GM18511 (cell line): ENCODE results near the gene VOPP1.
"Not testable (repeated sequence)": the region's sequence is repeated elsewhere in the genome, so short reads cannot be mapped to it uniquely, and the experiment has no call there.

Experiments
- ATAC-seq: cut with Tn5 transposase; IDR thresholded peaks from one replicate; pipeline ENCODE4 v1.9.1; 2021; ENCODE audit warnings: mild to moderate bottlenecking, moderate library complexity; ENCODE audit not compliant: unreplicated experiment

VOPP1 gene

DNA sequence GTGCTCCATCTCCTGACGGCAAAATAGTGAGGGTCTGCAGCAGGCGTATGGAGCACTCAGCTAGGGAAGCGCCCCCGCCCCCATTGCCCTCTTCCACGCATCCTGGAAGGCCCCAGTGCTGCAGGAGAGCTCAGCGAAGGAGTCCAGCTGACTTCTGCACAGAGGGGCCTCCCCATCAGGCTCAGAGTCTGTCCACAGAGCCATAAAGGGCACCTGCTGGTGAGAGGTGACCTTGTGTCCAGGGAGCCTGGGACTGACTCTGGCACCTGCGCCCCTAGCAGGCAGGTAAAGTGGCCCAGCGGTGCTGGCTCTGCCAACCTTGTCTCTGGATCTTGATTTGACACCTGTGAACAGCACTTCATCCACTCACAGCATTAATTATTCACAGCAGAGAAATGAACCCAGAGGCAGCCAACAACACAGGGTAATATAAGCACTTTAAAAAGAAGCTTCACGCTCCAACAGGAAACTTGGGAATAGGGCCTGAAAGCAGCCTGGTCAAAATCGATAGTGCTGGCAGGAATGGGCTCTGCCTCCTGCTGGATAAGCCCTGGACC, 59.6 kb downstream of the VOPP1 start:
- ATAC-seq, result no peak

DNA sequence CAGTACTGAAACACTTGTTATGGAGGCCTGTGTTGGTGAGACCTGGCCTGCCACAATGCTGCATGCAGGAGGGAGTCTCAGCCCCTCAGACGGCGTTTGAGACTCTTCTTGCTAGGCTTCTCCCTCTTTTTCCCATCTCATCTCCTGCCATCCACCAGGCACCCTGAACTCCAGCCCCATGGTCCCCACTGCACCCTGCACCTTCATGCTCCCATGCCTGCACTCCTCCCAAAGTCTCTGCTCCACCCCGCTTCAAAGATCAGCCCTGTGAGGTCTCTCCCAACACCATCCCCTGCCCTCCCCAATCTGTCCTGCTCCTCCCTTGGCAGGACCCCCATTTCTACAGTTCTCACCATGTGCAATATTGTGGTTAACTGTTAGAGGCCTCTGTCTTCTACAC, 61.7 kb downstream of the VOPP1 start:
- no peak for ATAC-seq

DNA sequence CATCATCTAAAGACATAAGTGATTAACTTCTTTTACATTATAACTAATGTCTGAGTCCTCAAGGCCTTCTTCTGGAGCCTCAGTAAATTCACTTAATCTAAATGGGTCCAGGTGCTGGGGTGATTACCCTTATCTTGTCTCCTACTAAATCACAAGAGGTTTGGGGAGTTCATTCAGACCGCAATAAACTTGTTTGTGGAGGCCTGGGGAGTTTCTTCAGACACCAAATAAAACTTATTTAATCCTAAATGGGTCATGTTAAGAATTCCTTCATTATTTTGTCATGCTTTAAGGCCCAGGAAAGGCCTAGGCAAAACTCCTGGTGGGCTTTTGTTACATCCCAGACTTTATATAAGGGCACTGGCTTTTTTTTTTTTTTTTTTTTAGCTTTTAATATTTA, 62.1 kb downstream of the VOPP1 start:
- ATAC-seq, result not testable (repeated sequence)

DNA sequence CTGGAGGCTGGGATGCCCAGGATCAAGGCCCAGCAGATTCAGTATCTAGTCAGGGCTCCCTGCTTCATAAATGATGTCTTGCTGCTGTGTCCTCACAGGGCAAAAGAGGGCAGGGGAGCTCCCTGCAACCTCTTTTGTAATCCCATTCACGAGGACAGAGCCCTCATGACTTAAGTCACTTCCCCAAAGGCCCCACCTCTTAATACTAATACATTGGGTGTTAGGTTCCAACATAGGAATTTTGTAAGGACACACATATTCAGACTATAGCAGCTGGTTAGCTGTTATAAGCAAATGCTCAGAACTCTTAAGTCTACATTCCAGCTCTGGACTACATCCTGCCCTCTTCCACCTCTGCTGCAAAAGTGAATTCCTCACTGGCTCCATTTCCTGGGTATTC, 63.0 kb downstream of the VOPP1 start:
- ATAC-seq, result peak; percentile 18

DNA sequence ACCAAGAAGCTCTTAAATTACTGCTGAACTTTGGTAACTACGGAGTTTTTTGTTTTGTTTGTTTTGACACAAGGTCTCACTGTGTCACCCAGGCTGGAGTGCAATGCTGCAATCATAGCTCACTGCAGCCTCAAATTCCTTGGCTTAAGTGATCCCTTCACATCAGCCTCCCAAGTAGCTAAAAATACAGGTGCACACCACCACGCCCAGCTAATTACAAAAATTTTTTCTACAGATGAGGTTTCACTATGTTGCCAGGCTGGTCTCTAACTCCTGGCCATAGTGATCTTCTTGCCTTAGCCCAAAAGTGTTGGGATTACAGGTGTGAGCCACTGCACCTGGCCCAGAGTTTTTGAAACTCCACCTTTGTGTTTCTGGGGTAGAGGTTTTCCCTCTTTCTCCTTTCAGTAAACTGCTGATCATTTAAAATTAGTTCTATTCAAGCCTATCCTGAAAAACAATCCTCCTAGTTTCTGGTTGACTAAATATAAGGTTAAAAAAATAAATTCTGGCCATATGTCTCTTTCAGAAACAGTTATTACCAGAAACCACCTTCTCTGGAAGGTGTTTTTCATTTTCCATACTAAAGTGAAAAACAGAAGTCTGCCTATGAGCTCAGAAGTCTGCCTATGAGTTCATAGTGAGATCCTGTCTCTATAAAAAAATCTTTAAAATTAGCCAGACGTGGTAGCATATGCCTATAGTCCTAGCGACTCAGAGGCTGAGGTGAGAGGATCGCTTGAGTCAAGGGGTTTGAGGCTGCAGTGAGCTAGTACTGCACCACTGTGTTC, 63.9 kb downstream of the VOPP1 start:
- ATAC-seq, result peak; percentile 80

DNA sequence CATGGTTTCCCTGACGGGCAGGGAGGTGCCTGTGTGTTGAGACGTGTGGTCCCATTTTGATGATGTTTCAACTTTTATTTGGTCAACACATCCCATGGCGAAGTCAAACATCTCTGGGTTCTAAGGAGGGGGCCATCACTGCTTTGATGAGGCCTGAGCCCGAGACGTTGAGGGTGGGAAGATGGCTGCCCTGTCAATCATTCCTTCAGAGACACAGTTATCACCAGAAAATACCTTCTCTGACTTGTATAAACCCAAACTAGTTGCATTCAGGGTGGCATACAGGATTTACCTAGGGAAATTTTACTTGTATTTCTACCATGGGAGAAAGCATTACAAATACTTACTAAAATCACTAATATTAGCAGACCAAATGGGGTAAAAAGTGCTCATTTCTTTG, 64.6 kb downstream of the VOPP1 start:
- ATAC-seq, result no peak

DNA sequence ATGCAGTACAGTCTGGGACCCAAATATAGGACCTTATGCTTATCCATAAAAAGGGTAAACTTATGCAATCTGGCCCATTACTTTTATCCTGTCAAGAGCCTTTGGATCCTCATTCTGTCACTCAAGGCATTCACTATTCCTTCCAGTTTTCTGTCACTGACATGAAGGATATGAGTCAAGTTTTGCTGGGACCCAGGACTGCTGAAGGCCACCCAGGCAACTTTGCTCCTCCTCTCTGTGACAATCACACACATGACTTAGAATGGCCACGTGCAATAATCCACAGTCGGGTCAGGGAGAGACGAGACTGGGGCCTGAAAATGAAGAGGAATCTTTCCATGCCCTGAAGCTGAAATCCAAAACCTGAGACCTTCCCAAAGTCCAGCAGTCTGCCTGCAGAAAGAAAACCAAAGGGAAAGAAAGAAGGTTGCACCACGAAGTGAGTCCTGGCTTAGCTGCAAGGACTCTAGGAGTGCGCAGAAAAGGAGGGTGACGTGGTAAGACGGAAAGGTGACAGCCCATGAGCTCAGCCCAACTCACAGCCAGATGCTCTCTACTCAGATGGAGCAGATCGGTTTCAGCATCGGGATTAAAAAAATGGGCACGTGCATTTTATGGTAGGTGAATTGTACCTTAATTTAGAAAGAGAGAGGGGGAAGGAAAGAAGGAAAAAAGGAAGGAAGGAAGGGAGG, 67.2 kb downstream of the VOPP1 start:
- no peak for ATAC-seq

DNA sequence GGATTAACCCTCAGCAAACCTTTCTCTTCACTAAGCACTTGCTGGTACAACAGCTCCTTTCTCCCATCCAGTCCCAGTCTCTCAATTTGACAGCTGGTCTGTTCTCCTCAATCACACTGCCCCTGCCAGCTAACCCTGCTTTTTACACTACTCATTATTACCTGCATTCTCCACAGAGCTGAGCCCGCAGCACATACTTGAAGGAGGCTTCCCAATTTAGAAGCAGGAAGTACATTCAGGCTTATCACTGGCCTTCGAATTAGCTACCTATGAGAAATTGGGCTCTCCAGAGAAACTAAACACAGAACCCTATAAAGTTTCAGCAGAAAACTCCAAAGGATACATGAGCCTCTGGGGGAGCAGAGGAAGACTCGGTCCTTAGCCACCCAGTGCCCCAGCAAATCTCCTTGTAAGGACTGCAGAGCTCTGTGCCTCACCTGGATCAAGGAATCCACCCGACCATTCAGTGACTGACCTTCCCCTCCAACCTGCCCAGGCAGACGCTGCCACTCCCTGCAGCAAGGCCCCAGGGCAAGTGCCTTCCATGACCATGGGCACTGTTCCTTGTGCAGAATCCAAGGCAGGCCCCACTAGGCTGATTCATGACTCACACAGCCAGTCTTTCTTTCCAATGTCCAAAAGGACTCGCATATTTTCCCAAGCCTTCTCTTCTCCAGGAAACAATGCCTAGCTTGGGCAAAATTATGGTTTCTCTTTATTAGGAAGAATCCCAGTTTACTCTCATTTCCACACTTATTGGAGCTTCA, 68.0 kb downstream of the VOPP1 start:
- ATAC-seq, result no peak

DNA sequence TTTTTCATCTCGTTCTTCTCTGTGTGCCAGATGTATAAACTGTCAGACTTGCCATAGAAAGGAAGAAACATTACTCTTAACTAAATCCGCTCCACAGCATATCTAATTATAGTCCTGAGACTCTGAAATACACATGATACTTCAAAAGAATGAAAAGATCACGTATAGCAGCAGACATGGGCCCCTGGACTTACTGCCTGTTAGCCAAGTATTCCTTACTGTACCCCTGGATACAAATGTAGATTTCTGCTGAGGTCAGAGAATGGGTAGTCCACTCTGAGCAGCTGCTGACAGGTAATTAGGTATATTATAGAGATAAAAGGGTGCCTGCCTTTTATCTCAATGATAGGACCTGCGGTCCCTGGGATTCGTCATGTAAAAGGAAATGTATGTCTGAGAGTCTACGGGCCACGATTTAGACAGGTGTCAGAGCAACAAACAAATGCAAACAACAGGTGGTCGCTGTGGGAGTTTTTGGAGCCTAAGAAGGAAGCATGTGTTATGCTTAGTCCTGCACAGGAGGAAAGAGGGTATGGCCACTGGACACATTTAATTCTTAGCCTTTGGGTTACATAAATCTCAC, 69.4 kb downstream of the VOPP1 start:
- no peak for ATAC-seq

DNA sequence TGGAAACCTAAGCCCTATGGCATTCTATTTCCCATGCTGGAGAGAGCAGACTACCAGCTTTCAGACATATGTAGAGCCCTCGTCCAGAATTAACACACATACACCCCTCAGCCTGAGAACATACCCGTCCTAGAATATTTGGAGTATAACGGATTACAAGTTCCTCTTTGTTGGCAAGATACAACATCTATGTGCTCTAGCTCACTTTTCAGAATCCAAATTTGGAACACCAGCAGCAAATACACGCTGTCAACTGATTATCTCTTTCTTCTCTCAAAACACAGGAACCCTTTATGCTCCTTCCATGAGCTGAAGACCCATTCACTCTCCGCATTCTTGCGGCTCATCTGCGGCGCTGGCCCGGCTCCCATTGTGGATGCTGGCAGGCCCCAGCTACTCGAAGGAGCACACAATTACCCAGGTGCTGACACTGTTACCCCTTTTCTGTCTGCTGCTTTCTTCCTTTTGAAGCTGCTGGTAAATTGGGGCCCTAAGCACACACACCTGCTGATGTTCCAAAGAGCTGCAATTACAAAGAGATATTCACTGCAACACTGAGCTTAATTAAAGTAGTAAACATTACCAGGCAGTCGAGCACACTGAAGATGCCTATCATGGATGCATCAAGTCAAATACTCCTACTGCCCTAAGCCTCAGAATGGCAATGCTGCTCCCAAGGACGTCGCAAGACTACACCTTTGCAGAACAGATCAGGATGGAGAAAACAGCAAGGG, 70.0 kb downstream of the VOPP1 start:
- ATAC-seq, result no peak

DNA sequence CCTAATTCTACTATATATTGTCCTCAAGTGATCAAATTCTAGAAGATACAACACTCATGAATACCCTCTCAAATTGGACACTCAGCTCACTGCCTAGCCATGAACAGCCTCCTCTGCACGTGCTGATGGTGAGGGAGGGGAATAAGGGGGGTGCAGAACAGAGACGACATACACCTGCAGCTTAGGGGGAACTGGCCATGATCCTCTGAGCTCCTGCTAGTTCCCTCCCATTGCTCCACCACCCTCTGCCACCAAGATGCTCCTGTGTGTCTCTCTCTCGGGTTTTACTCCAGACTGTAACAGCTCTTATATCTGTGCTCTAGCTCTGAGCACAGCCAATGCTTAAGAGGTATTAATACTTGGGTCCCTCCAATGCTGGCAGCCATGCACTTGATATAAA, 70.7 kb downstream of the VOPP1 start:
- no peak for ATAC-seq

DNA sequence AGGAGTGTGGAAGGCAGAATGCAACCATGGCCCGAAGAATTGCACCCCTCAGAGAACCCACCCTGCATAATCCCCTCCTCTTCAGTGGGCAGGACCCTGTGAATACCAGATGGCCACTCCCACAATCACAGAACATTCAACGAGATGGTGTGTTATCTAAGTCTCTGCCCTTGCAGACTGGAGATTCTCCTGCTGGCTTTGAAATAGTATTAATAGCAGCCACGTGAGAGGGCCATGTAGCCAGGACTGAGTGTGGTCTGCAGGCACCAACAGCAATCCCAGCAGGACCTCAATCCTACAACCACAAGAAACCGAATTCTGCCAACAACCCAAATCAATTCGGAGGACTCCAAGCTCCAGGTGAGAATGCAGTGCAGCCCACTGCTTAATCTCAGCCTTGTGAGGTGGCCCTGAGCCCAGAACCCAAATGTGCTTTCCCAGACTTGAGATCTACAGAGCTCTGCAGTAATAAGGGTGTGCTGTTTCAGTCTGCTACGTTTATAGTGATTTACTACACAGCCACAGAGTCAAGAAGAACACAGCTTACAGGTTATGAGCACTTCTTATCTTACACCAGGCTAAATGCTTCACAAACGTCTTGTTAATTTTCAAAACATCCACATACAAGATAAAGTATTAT, 72.1 kb downstream of the VOPP1 start:
- no peak for ATAC-seq

DNA sequence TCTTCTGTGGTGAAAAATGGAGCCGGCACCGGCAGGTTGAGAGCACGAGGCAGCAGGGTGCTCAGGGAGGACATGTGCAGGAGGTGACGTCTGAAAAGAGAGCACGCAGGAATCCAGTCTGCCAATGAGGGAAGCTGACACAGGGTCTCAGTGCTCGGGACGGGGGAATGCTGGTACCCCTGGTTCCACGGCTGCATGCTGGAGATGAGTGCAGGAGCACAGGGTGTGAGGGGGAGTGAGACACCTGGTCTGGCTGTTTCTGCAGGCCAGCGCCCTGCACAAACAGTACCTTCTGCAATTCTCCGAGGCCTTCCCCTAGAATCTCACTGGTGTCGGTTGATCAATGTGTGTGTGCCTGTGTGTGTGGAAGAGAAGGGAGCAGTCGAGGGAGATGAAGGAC, 72.7 kb downstream of the VOPP1 start:
- ATAC-seq, result no peak

DNA sequence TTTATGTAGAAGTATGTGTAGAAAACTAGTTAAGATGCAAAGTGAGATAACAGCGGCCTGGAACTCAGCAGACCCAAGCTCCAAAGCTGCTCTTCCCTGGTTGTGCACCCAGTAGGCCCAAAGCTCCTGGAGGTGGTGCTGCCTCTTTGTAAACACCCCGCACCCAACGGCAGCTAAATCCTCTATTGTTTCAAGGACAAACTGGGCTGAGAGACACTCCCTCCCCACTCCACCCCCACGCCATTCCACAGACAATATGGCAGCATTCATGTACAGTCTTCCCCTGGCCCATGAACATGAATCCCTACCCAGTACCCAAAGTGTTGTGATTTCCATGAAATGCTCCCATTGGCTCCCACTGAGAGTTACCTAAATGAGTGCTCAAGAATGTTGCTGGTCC, 73.5 kb downstream of the VOPP1 start:
- ATAC-seq, result no peak

DNA sequence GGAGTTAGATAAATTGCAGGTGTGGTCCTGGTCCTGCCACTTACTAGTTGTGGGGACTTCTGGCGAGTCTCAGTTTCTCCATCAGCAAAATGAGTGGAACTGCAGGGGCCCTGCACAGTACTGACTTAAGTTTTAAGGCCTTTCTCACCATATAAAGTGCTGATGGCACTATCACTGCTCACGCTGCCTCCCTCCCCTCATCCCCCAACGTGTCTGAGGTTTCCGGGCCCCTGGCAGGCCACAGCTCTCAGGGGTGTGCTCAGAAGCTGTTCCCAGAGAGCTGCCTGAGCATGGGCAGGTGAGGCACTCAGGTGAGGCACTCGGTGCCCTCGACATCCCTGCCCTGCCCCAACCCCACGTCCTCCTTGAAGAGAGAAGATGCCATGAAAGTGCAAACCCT, 74.2 kb downstream of the VOPP1 start:
- ATAC-seq, result no peak

DNA sequence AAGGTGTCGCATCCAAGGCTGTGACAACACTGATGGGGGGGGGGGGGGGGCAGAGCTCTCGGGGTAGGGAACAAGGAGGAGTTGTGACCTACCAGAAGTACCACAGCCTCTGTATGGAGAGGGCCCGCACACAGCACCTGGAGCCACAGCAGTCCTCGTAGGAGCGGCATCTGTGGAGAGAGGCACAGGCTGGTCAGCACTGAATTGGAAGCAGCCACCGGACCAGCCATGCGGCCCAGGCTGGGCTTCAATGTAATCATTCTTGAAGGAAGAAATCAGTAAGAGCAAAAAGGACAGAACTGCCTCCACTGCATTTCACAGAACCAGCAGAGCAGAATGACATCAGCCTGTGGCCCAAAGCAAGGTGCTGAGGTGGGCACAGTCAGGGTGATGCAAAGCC, 74.8 kb downstream of the VOPP1 start:
- ATAC-seq, result no peak

DNA sequence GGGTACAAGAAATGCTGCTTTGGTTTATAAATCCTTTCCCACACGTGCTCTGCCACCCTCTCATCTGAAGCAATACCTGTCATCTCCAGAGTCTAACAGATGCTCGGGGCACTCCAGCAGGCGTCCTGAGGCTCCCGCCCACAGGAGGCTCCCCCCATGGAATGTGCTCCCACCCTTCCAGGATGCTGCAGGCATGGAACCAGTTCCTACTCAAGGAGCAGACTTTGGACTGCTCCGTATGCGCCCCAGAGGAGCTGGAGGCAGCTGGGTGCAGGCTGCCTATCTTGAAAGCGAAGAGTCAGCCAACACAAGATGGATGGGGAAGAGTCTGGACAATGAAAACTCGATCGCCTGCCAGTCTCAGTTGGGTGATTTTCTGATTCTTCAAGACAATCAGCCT, 75.4 kb downstream of the VOPP1 start:
- ATAC-seq, result no peak

DNA sequence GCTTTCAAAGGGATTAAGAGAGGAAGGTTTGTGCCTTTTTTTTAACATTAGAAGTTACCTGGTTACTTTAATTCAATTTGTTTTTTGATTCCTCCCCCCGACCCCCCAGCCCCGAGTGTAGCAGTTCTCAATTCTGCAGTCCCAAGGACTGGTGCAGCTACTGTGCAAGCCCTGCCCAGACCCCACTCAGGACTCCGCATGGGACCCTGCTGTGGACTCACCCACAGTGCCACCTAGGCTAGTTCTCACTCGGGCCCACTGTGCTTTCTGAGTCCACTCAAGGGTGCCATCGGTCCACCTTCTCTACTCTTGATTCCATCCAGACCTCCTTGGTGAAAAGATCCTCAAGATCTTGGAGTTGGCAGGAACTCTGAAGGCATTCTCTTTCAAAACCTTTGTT, 77.4 kb downstream of the VOPP1 start:
- ATAC-seq, result no peak

DNA sequence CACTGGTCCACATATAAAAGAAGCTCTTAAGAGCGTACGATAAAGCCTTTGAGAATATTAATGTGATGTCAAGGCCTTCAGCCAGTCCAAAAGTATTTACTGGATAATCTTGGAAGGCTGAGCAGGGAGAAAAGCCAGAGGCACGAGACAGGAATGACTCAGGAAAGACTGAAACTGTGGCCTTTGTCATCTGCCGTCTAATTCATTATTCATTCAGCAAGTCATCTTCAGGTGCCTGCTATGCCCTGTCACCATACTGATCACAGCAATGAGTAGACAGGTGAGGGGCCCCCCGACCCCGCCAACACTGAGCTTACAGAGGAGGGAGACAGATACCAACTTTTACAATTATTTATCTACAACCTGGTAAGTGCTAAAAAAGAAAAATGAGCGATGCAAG, 78.9 kb downstream of the VOPP1 start:
- ATAC-seq, result no peak

DNA sequence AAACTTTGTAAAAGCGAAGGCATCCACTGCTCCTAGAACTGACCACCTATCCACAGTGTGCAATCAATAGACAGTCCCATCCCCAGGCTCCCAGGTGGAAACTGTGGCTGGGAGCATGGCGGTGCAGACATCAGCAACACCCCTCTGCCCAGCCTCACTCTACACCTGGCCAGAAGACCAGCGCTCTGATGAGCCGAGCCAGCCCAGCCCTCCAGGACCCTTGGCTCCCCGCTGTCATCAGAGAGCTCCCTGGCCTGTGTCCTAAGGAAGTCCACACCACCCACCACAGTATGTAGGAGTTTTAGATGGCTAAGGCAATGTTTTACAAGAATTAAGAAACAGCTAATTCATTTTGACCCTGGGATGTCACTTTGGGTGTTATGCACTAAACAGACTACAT, 81.0 kb downstream of the VOPP1 start:
- ATAC-seq, result no peak
